GM20000 (cell line): ENCODE data around the gene TSPAN5.

ENCODE experiments used
- DNase-seq: peaks from one replicate; pipeline ENCODE4 v3.0.0; 2012; ENCODE audit warnings: low spot score
- CTCF ChIP-seq: IDR thresholded peaks from 2 replicates; pipeline ENCODE4 v1.5.1; 2012; ENCODE audit warnings: mild to moderate bottlenecking, control low read depth; ENCODE audit errors: extremely low read depth, missing control alignments

Gene TSPAN5

GRCh38 chr4:98507299-98507698, 151.1 kb downstream of the TSPAN5 start:
- no peak for TF ChIP-seq CTCF

GRCh38 chr4:98506462-98507132, 151.8 kb downstream of the TSPAN5 start:
- TF ChIP-seq CTCF = no peak
- DNase-seq = no peak

More at GRCh38 chr4:98507299-98507698, 151.1 kb downstream of the TSPAN5 start:
- DNase-seq = no peak

GRCh38 chr4:98505992-98506391, 152.4 kb downstream of the TSPAN5 start:
- no peak for TF ChIP-seq CTCF
- DNase-seq = no peak

DNA sequence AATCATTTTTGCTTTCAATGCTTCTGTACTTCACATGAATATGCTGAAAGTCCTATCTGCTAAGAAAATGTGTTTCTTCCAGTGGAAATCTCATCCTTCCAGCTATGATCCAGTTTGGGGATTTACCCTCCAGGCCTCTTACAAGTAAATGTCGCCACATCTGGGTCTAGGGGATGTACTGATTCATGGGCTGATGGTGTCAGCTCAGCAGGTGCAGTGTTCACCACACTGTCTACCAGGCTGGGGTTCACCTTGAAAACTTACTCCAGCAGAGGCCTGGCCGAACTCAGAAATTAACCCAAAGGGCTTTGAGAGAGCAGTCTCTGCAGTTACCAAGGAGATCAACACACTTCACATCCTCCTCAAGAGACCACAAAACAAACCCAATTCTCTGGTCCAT, 154.3 kb downstream of the TSPAN5 start:
- DNase-seq = no peak
- no peak for TF ChIP-seq CTCF

DNA sequence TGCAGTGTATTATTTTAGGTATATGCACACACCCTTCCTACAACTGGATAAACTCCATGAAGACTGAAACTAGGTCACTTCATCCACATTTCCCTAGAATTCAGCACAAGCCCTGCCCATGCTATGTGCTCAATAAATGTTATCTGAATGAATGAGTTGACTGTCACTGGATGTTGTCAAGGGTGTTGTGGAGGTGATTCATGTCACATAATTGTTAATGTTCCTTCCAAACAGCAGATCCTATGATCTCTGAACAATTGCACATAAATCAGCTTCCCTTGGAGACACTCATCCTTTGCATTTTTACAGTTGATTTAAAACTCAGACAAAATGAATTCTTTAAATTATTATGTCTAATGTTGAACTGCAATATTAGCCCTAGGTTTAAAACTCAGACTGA, 154.7 kb downstream of the TSPAN5 start:
- no peak for TF ChIP-seq CTCF
- DNase-seq = no peak

DNA sequence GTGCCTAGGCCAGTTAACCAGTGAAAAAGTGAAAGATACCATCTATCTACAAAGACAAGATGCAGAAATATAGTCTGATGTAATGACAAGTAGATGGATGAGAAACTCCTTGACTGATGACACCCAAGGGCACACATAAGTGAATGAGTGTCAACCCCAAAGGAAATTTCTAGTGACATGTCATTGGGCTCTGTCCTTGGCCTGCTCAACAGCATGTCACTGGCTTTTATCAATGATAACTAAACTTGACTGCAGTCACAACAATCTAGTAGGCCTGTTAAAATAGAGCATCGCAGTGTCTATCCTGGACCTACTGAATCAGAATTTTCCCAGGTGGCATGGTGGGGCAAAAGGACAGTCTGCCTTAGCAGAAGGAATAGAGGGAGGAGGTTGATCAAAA, 155.8 kb downstream of the TSPAN5 start:
- TF ChIP-seq CTCF = no peak
- DNase-seq = no peak

GRCh38 chr4:98502031-98502430, 156.4 kb downstream of the TSPAN5 start:
- no peak for TF ChIP-seq CTCF
- DNase-seq = no peak
